GM12878 (cell line): ENCODE data around the gene FLT4. TPM values are rescaled to one million over a fixed set of nuclear protein-coding genes. Genes with fewer than 3 reads are reported as not detected.

Experiments used
- ATAC-seq: fragments of 200-7000 bp; cut with Tn5 transposase; 3 replicates; pipeline ENCODE4 v1.9.1; 2020; ENCODE audit warnings: mild to moderate bottlenecking, moderate library complexity
- BruUV-seq: library from RNA; stranded (reverse); fragments of 400-500 nt; replicated peaks from 2 replicates; lab custom pipeline; 2021; lab: Mats Ljungman, UMichigan
- CTCF ChIA-PET: fragments of 300-600 bp; sonication (Branson Sonifier 250); formaldehyde crosslinking; extraction: SDS; loops from one replicate; lab custom pipeline; 2021; ENCODE audit warnings: inconsistent platforms; lab: Yijun Ruan, JAX
- POLR2A ChIA-PET: fragments of 350-600 bp; formaldehyde crosslinking; extraction: SDS; loops from one replicate; lab custom pipeline; 2021; ENCODE audit warnings: inconsistent platforms; lab: Charles Lee
- RAD21 ChIA-PET: fragments of 300-600 bp; sonication (Branson Sonifier 250); formaldehyde crosslinking; loops from one replicate; lab custom pipeline; 2023; ENCODE audit warnings: antibody characterized with exemption; ENCODE audit not compliant: unreplicated experiment; lab: Charles Lee
- SMC1A ChIA-PET: fragments of 300-600 bp; sonication (Branson Sonifier 250); formaldehyde crosslinking; loops from one replicate; lab custom pipeline; 2023; ENCODE audit not compliant: unreplicated experiment, uncharacterized antibody; lab: Charles Lee
- DNase-seq: peaks from one replicate; pipeline ENCODE4 v3.0.0-alpha.2; 2011; ENCODE audit warnings: low read depth, low spot score
- FAIRE-seq: peaks from 3 replicates; lab custom pipeline; 2011; peaks lifted over from hg19 to GRCh38; lab: Jason Lieb, UNC
- H2AFZ ChIP-seq: 2 replicates; pipeline ENCODE4 v1.6.0; 2011; ENCODE audit warnings: low read depth, low read length, control low read depth; ENCODE audit not compliant: control insufficient read depth
- H3K27ac ChIP-seq: 2 replicates; pipeline ENCODE4 v1.5.1; 2011; ENCODE audit warnings: control low read depth; ENCODE audit not compliant: control insufficient read depth, insufficient read depth
- H3K27me3 ChIP-seq, 2 experiments: replicated peaks in 1 of 2; 2 replicates each; pipeline versions ENCODE4 v1.6.0 to v1.6.1; 2011; ENCODE audit warnings: low read length in 1 of 2; ENCODE audit not compliant: control insufficient read depth in 2 of 2, insufficient read depth in 2 of 2
- H3K36me3 ChIP-seq, 2 experiments: 2 replicates each; pipeline ENCODE4 v1.5.1; 2011; ENCODE audit warnings: low read length in 1 of 2; ENCODE audit not compliant: control insufficient read depth in 2 of 2, insufficient read depth in 2 of 2
- H3K4me1 ChIP-seq: 2 replicates; pipeline ENCODE4 v1.6.1; 2011; ENCODE audit warnings: mild to moderate bottlenecking, low read length, moderate library complexity, mixed read lengths; ENCODE audit not compliant: control insufficient read depth, insufficient read depth
- H3K4me2 ChIP-seq: 2 replicates; pipeline ENCODE4 v1.6.0; 2011; ENCODE audit warnings: control low read depth; ENCODE audit not compliant: control insufficient read depth, insufficient read depth
- H3K4me3 ChIP-seq: fragments of 200-600 bp; sonication (generic); 2 replicates; pipeline ENCODE4 v1.5.1; 2016
- H3K79me2 ChIP-seq: 2 replicates; pipeline ENCODE4 v1.6.0; 2011; ENCODE audit warnings: low read length; ENCODE audit not compliant: control insufficient read depth, insufficient read depth
- H3K9ac ChIP-seq: 2 replicates; pipeline ENCODE4 v1.8.0; 2011; ENCODE audit warnings: low read length, control low read depth, mixed read lengths; ENCODE audit not compliant: control insufficient read depth, insufficient read depth
- H3K9me3 ChIP-seq: replicated peaks from 3 replicates; pipeline ENCODE4 v1.5.1; 2011; ENCODE audit warnings: mild to moderate bottlenecking, low read length; ENCODE audit not compliant: control insufficient read depth, insufficient read depth
- H4K20me1 ChIP-seq: 2 replicates; pipeline ENCODE4 v1.6.0; 2011; ENCODE audit not compliant: control insufficient read depth, insufficient read depth
- ETV6 ChIP-seq, 2 experiments: fragments of 450-650 bp in 1 of 2; IDR thresholded peaks in 1 of 2; conservative IDR thresholded peaks in 1 of 2; 2 replicates each; pipeline ENCODE4 v1.6.1; 2014; ENCODE audit warnings: antibody characterized with exemption in 1 of 2, borderline replicate concordance in 1 of 2, low read depth in 1 of 2, mild to moderate bottlenecking in 1 of 2, moderate library complexity in 1 of 2
- EZH2 ChIP-seq: IDR thresholded peaks from 2 replicates; pipeline ENCODE4 v1.6.1; 2012; ENCODE audit warnings: low read depth, mild to moderate bottlenecking, control low read depth, inconsistent platforms, low read length, borderline replicate concordance; ENCODE audit not compliant: control insufficient read depth
- JUND ChIP-seq: IDR thresholded peaks from 2 replicates; pipeline ENCODE4 v1.6.1; 2012; ENCODE audit warnings: low read depth, mild to moderate bottlenecking, low read length, improper control_type of control experiment, moderate library complexity
- NFIC ChIP-seq: IDR thresholded peaks from 2 replicates; pipeline ENCODE4 v1.6.1; 2012; ENCODE audit warnings: low read depth, mild to moderate bottlenecking, inconsistent platforms, low read length, moderate library complexity
- RAD51 ChIP-seq: fragments of 450-650 bp; IDR thresholded peaks from 2 replicates; pipeline ENCODE4 v1.6.1; 2016; ENCODE audit warnings: moderate library complexity, mild to moderate bottlenecking, inconsistent platforms
- SMAD1 ChIP-seq: fragments of 450-650 bp; IDR thresholded peaks from 2 replicates; pipeline ENCODE4 v1.6.1; 2018; ENCODE audit warnings: mild to moderate bottlenecking, low read depth; ENCODE audit not compliant: partially characterized antibody
- SMAD5 ChIP-seq: IDR thresholded peaks from 2 replicates; pipeline ENCODE4 v1.6.1; 2016; ENCODE audit warnings: antibody characterized with exemption, low read depth
- TCF3 ChIP-seq: IDR thresholded peaks from 2 replicates; pipeline ENCODE4 v1.6.1; 2012; ENCODE audit warnings: low read depth, mild to moderate bottlenecking, low read length, borderline replicate concordance; ENCODE audit not compliant: insufficient read depth
- YY1 ChIP-seq: IDR thresholded peaks from 2 replicates; pipeline ENCODE4 v1.6.1; 2011; ENCODE audit warnings: low read depth, mild to moderate bottlenecking, low read length
- ZNF274 ChIP-seq: IDR thresholded peaks from one replicate; pipeline ENCODE4 v1.8.0; 2011; ENCODE audit not compliant: insufficient read length, insufficient read depth
- WGBS: methylation state at CpG from one replicate; pipeline ENCODE4 v1.1.6; 2016; ENCODE audit warnings: low lambda C conversion rate; ENCODE audit not compliant: insufficient replicate concordance, insufficient coverage; ENCODE audit errors: missing lambda C conversion rate; 5-methylcytosine and 5-hydroxymethylcytosine counted together
- in situ Hi-C: fragments of 300-500 bp; cut with MboI; formaldehyde crosslinking; loops from 9 replicates; pipeline ENCODE4 v1.14.3; 2018; ENCODE audit warnings: mixed read lengths
- intact Hi-C: fragments of 100-400 bp; cut with micrococcal nuclease; formaldehyde crosslinking; loops from one replicate; pipeline ENCODE4 v1.14.2; 2022; ENCODE audit not compliant: unreplicated experiment
- polyA plus RNA-seq, 11 experiments: library from polyadenylated mRNA; depleted of rRNA in 4 of 11; unstranded in 6 of 11; stranded (reverse) in 5 of 11; fragments of >200 nt; fragmentation: Nextera tagmentation in 4 of 11; fragmentation: Illumina TruSeq in 1 of 11; extraction: Ambion mirVana in 4 of 11; extraction: Trizol in 1 of 11; gene quantifications; 1 replicate in 1 of 11; 2 replicates in 10 of 11; pipeline versions ENCODE4 v1.2.1 to v1.2.3, GENCODE V29; 2011 to 2016; ENCODE audit warnings: inconsistent platforms in 2 of 11, missing spikeins in 2 of 11, low read depth in 1 of 11
- total RNA-seq, 4 experiments: library from RNA; depleted of rRNA in 3 of 4; stranded (reverse); fragments of >200 nt in 3 of 4; fragmentation: Illumina TruSeq in 1 of 4; extraction: Trizol in 1 of 4; gene quantifications; 2 replicates each; pipeline versions ENCODE4 v1.2.1 to v1.2.3, GENCODE V29; 2013 to 2021
- TF ChIP-seq, protein P1 (sequence below): fragments of 450-650 bp; IDR thresholded peaks from 2 replicates; pipeline ENCODE4 v1.6.1; 2016; ENCODE audit warnings: mild to moderate bottlenecking
- TF ChIP-seq, protein P2 (sequence below): IDR thresholded peaks from 2 replicates; pipeline ENCODE4 v1.6.1; 2011; ENCODE audit warnings: mild to moderate bottlenecking, low read depth, low read length, moderate library complexity; ENCODE audit not compliant: insufficient replicate concordance
- TF ChIP-seq, protein P3 (sequence below): IDR thresholded peaks from 2 replicates; pipeline ENCODE4 v1.6.1; 2011; ENCODE audit warnings: low read depth, low read length, improper control_type of control experiment, borderline replicate concordance
- TF ChIP-seq, protein P4 (sequence below): IDR thresholded peaks from 2 replicates; pipeline ENCODE4 v1.6.1; 2012; ENCODE audit warnings: mild to moderate bottlenecking, low read depth, low read length
- TF ChIP-seq, protein P5 (sequence below): fragments of 450-650 bp; IDR thresholded peaks from 2 replicates; pipeline ENCODE4 v1.6.1; 2016; ENCODE audit warnings: mild to moderate bottlenecking

The FLT4 gene
- total and polyA plus RNA-seq, 10 of the 15 experiments (the other 5 are each of a cell fraction or from before 2014, with no cell fraction given), result 0.18 TPM; not detected in 9

DNA sequence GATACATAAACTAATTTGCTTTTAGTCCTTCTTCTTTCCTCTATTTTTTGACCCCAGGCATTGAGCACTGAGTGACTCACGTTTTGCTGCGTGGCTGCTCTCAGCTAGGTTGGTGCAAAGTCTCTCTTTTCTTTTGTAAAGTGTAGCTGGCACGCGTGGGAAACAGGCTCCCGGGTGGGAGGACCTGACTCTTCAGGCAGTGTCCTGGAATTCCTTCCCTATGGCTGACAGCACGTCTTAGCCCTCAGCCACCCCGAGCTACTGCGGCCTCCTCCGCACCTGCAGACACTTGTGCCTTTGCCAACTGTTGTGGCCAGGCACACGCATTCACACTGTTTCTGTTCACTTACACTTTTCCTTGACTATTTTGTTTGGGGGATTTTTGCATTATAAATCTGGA lies 57.2 kb downstream of the FLT4 start:
- intact Hi-C loops (no loop called here), in situ Hi-C loops (no loop called here)
- no peak overlapping the region for H3K27ac ChIP-seq
- CTCF ChIA-PET, result no interaction called here
- RAD21 ChIA-PET, result no interaction called here
- SMC1A ChIA-PET, result no interaction called here
- no peaks in the 10 kb centered on the region for H3K4me1 ChIP-seq
- DNase-seq, result no peak
- no peaks in the 10 kb centered on the region for H3K36me3 ChIP-seq
- H3K9me3 ChIP-seq, result no peaks in the 10 kb centered on the region
- no TSS peak for BruUV-seq
- FAIRE-seq, result no peak
- no peak overlapping the region for H2AFZ ChIP-seq
- WGBS, result 62% methylated on average over 10 of the region's 10 CpGs
- H3K79me2 ChIP-seq, result no peaks in the 10 kb centered on the region
- no peak overlapping the region for H3K4me2 ChIP-seq
- POLR2A ChIA-PET, result no interaction called here
- H3K9ac ChIP-seq, result no peak overlapping the region
- peaks cover 0 to 3% of the 10 kb centered on the region in 2 experiments; a peak in 1 of 4 replicates for H3K27me3 ChIP-seq
- no peak for ATAC-seq
- H4K20me1 ChIP-seq, result no peaks in the 10 kb centered on the region
- H3K4me3 ChIP-seq, result no peak overlapping the region
- TF ChIP-seq, protein P1, sequence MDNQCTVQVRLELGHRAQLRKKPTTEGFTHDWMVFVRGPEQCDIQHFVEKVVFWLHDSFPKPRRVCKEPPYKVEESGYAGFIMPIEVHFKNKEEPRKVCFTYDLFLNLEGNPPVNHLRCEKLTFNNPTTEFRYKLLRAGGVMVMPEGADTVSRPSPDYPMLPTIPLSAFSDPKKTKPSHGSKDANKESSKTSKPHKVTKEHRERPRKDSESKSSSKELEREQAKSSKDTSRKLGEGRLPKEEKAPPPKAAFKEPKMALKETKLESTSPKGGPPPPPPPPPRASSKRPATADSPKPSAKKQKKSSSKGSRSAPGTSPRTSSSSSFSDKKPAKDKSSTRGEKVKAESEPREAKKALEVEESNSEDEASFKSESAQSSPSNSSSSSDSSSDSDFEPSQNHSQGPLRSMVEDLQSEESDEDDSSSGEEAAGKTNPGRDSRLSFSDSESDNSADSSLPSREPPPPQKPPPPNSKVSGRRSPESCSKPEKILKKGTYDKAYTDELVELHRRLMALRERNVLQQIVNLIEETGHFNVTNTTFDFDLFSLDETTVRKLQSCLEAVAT, result no peak
- TF ChIP-seq, protein P2, sequence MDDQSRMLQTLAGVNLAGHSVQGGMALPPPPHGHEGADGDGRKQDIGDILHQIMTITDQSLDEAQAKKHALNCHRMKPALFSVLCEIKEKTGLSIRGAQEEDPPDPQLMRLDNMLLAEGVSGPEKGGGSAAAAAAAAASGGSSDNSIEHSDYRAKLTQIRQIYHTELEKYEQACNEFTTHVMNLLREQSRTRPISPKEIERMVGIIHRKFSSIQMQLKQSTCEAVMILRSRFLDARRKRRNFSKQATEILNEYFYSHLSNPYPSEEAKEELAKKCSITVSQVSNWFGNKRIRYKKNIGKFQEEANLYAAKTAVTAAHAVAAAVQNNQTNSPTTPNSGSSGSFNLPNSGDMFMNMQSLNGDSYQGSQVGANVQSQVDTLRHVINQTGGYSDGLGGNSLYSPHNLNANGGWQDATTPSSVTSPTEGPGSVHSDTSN, result no peak
- TF ChIP-seq TCF3 (no peak), YY1 (no peak), EZH2 (no peak), SMAD5 (no peak), NFIC (no peak), JUND (no peak), SMAD1 (no peak), ETV6 (conservative IDR thresholded peaks at IDR 0.05 in 1 of 2, IDR thresholded peaks at IDR 0.05 in 1 of 2; ENCODE audit: borderline replicate concordance in 1 of 2, low read depth in 1 of 2) (no peak), RAD51 (no peak), ZNF274 (no peak)
- TF ChIP-seq, protein P3, sequence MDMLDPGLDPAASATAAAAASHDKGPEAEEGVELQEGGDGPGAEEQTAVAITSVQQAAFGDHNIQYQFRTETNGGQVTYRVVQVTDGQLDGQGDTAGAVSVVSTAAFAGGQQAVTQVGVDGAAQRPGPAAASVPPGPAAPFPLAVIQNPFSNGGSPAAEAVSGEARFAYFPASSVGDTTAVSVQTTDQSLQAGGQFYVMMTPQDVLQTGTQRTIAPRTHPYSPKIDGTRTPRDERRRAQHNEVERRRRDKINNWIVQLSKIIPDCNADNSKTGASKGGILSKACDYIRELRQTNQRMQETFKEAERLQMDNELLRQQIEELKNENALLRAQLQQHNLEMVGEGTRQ, result no peak
- TF ChIP-seq, protein P4, sequence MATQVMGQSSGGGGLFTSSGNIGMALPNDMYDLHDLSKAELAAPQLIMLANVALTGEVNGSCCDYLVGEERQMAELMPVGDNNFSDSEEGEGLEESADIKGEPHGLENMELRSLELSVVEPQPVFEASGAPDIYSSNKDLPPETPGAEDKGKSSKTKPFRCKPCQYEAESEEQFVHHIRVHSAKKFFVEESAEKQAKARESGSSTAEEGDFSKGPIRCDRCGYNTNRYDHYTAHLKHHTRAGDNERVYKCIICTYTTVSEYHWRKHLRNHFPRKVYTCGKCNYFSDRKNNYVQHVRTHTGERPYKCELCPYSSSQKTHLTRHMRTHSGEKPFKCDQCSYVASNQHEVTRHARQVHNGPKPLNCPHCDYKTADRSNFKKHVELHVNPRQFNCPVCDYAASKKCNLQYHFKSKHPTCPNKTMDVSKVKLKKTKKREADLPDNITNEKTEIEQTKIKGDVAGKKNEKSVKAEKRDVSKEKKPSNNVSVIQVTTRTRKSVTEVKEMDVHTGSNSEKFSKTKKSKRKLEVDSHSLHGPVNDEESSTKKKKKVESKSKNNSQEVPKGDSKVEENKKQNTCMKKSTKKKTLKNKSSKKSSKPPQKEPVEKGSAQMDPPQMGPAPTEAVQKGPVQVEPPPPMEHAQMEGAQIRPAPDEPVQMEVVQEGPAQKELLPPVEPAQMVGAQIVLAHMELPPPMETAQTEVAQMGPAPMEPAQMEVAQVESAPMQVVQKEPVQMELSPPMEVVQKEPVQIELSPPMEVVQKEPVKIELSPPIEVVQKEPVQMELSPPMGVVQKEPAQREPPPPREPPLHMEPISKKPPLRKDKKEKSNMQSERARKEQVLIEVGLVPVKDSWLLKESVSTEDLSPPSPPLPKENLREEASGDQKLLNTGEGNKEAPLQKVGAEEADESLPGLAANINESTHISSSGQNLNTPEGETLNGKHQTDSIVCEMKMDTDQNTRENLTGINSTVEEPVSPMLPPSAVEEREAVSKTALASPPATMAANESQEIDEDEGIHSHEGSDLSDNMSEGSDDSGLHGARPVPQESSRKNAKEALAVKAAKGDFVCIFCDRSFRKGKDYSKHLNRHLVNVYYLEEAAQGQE, result no peak
- TF ChIP-seq, protein P5, sequence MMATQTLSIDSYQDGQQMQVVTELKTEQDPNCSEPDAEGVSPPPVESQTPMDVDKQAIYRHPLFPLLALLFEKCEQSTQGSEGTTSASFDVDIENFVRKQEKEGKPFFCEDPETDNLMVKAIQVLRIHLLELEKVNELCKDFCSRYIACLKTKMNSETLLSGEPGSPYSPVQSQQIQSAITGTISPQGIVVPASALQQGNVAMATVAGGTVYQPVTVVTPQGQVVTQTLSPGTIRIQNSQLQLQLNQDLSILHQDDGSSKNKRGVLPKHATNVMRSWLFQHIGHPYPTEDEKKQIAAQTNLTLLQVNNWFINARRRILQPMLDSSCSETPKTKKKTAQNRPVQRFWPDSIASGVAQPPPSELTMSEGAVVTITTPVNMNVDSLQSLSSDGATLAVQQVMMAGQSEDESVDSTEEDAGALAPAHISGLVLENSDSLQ, result no peak
